NCI-H187 (cell line): ENCODE data around the gene PURA.
"Not testable (repeated sequence)": the region's sequence is repeated elsewhere in the genome, so short reads cannot be mapped to it uniquely, and the experiment has no call there.

Source experiments
- DNase-seq, 2 experiments: peaks; one replicate each; lab custom pipeline; 2025; lab: John Stamatoyannopoulos, UW

PURA gene

GRCh38 chr5:140135127-140135526 lies 21.2 kb downstream of the PURA start:
- DNase-seq: no peak

- no peak for DNase-seq
Measured at GRCh38 chr5:140136624-140137023, 22.7 kb downstream of the PURA start.

- no peak for DNase-seq
Measured at GRCh38 chr5:140140435-140140834, 26.5 kb downstream of the PURA start.

GRCh38 chr5:140141241-140141640 lies 27.3 kb downstream of the PURA start:
- no peak for DNase-seq

GRCh38 chr5:140142246-140142645 lies 28.3 kb downstream of the PURA start:
- DNase-seq: no peak

GRCh38 chr5:140142856-140143255 lies 28.9 kb downstream of the PURA start:
- no peak for DNase-seq

- DNase-seq: no peak
Measured at GRCh38 chr5:140143521-140144258, 29.8 kb downstream of the PURA start.

- DNase-seq: no peak
Measured at GRCh38 chr5:140145256-140145655, 31.3 kb downstream of the PURA start.

- DNase-seq: no peak
Measured at GRCh38 chr5:140145818-140146522, 32.1 kb downstream of the PURA start.

GRCh38 chr5:140146523-140146842 lies 32.6 kb downstream of the PURA start:
- DNase-seq: no peak

GRCh38 chr5:140147460-140147859 lies 33.6 kb downstream of the PURA start:
- DNase-seq: no peak

GRCh38 chr5:140148508-140148907 lies 34.6 kb downstream of the PURA start:
- no peak for DNase-seq

- DNase-seq: no peak
Measured at GRCh38 chr5:140150201-140150600, 36.3 kb downstream of the PURA start.

GRCh38 chr5:140151144-140152021 lies 37.5 kb downstream of the PURA start:
- DNase-seq: peak; percentile 63 to 77

- DNase-seq: no peak
Measured at GRCh38 chr5:140152022-140152999, 38.4 kb downstream of the PURA start.

- no peak for DNase-seq
Measured at GRCh38 chr5:140153255-140153654, 39.3 kb downstream of the PURA start.

GRCh38 chr5:140153905-140154304 lies 40.0 kb downstream of the PURA start:
- DNase-seq: no peak

GRCh38 chr5:140154710-140155381 lies 40.9 kb downstream of the PURA start:
- DNase-seq: not testable (repeated sequence)

GRCh38 chr5:140157032-140157781 lies 43.3 kb downstream of the PURA start:
- peak; percentile 22 to 56 for DNase-seq
